Muscle layer of colon (tissue), 2 donors: ENCODE data around the gene CCDC40.
"Not testable (repeated sequence)": the region's sequence is repeated elsewhere in the genome, so short reads cannot be mapped to it uniquely, and the experiment has no call there.

Experiments
- H3K27ac ChIP-seq: one replicate; pipeline ENCODE4 v1.7.0; 2013; ENCODE audit warnings: low read depth, mild to moderate bottlenecking, low read length, moderate library complexity
- H3K27me3 ChIP-seq, 2 donors: one replicate each; pipeline ENCODE4 v1.7.0; 2013; ENCODE audit warnings: low read length in 2 of 2, mild to moderate bottlenecking in 2 of 2; ENCODE audit not compliant: insufficient read depth in 2 of 2, control insufficient read depth in 1 of 2
- H3K36me3 ChIP-seq: one replicate; pipeline ENCODE4 v1.7.0; 2013; ENCODE audit warnings: mild to moderate bottlenecking, low read length; ENCODE audit not compliant: insufficient read depth
- H3K4me1 ChIP-seq: one replicate; pipeline ENCODE4 v1.7.0; 2013; ENCODE audit warnings: mild to moderate bottlenecking, low read length; ENCODE audit not compliant: insufficient read depth
- H3K4me3 ChIP-seq, 2 donors: one replicate each; pipeline ENCODE4 v1.7.0; 2013; ENCODE audit warnings: low read length in 2 of 2, low read depth in 1 of 2, mild to moderate bottlenecking in 1 of 2, moderate library complexity in 1 of 2
- H3K9ac ChIP-seq: one replicate; pipeline ENCODE4 v1.7.0; 2013; ENCODE audit warnings: low read length
- H3K9me3 ChIP-seq: one replicate; pipeline ENCODE4 v1.7.0; 2013; ENCODE audit warnings: mild to moderate bottlenecking, low read length
- donor health status: abdominal sarcoma.
- donor health status: Adenocarcinoma of cecum.

The CCDC40 gene

GRCh38 chr17:80043963-80044362 lies 7.5 kb downstream of the CCDC40 start:
- H3K9ac ChIP-seq = no peak overlapping the region
- no peaks in the 10 kb centered on the region for H3K27me3 ChIP-seq
- H3K4me1 ChIP-seq = no peaks in the 10 kb centered on the region
- peaks cover 4% of the 10 kb centered on the region for H3K36me3 ChIP-seq
- H3K27ac ChIP-seq = no peak overlapping the region
- H3K4me3 ChIP-seq = no peak overlapping the region
- no peaks in the 10 kb centered on the region for H3K9me3 ChIP-seq

- H3K4me3 ChIP-seq = no peak overlapping the region
- H3K9me3 ChIP-seq = no peaks in the 10 kb centered on the region
- H3K4me1 ChIP-seq = no peaks in the 10 kb centered on the region
- no peak overlapping the region for H3K27ac ChIP-seq
- no peak overlapping the region for H3K9ac ChIP-seq
- H3K27me3 ChIP-seq = no peaks in the 10 kb centered on the region
- H3K36me3 ChIP-seq = peaks cover 9% of the 10 kb centered on the region
These were observed 9.3 kb downstream of the CCDC40 start for GRCh38 chr17:80045703-80046102.

- H3K27ac ChIP-seq, H3K4me3 ChIP-seq, H3K9me3 ChIP-seq, H3K9ac ChIP-seq, H3K4me1 ChIP-seq, H3K36me3 ChIP-seq, H3K27me3 ChIP-seq: not testable (repeated sequence)
These were observed 10.3 kb downstream of the CCDC40 start for GRCh38 chr17:80046709-80047108.

- Histone ChIP-seq H3K4me3 (no peak overlapping the region), H3K4me1 (no peaks in the 10 kb centered on the region), H3K9me3 (no peaks in the 10 kb centered on the region), H3K27ac (no peak overlapping the region), H3K27me3 (no peaks in the 10 kb centered on the region), H3K36me3 (peaks cover 5% of the 10 kb centered on the region), H3K9ac (no peak overlapping the region)
These were observed 10.7 kb downstream of the CCDC40 start for GRCh38 chr17:80047176-80047575.

- peaks cover 5% of the 10 kb centered on the region for H3K36me3 ChIP-seq
- H3K4me1 ChIP-seq = no peaks in the 10 kb centered on the region
- no peak overlapping the region for H3K4me3 ChIP-seq
- no peaks in the 10 kb centered on the region for H3K27me3 ChIP-seq
- no peaks in the 10 kb centered on the region for H3K9me3 ChIP-seq
- no peak overlapping the region for H3K27ac ChIP-seq
- H3K9ac ChIP-seq = no peak overlapping the region
These were observed 13.5 kb downstream of the CCDC40 start for GRCh38 chr17:80049986-80050385.

GRCh38 chr17:80050706-80051105 lies 14.3 kb downstream of the CCDC40 start:
- H3K4me1 ChIP-seq = no peaks in the 10 kb centered on the region

GRCh38 chr17:80051681-80052080 lies 15.2 kb downstream of the CCDC40 start:
- H3K27me3 ChIP-seq = no peaks in the 10 kb centered on the region
- peaks cover 5% of the 10 kb centered on the region for H3K36me3 ChIP-seq
- no peaks in the 10 kb centered on the region for H3K9me3 ChIP-seq
- no peak overlapping the region for H3K4me3 ChIP-seq
- no peak overlapping the region for H3K27ac ChIP-seq
- no peaks in the 10 kb centered on the region for H3K4me1 ChIP-seq
- no peak overlapping the region for H3K9ac ChIP-seq

More at GRCh38 chr17:80050706-80051105, 14.3 kb downstream of the CCDC40 start:
- peaks cover 5% of the 10 kb centered on the region for H3K36me3 ChIP-seq
- no peaks in the 10 kb centered on the region for H3K9me3 ChIP-seq
- H3K4me3 ChIP-seq = no peak overlapping the region
- no peak overlapping the region for H3K9ac ChIP-seq
- H3K27me3 ChIP-seq = no peaks in the 10 kb centered on the region
- no peak overlapping the region for H3K27ac ChIP-seq

GRCh38 chr17:80053102-80053501 lies 16.7 kb downstream of the CCDC40 start:
- peaks cover 5% of the 10 kb centered on the region for H3K36me3 ChIP-seq

GRCh38 chr17:80055597-80055996 lies 19.2 kb downstream of the CCDC40 start:
- Histone ChIP-seq H3K4me1 (no peaks in the 10 kb centered on the region), H3K27ac (no peak overlapping the region), H3K9me3 (no peaks in the 10 kb centered on the region), H3K36me3 (no peaks in the 10 kb centered on the region), H3K27me3 (no peaks in the 10 kb centered on the region), H3K4me3 (no peak overlapping the region), H3K9ac (no peak overlapping the region)

More at GRCh38 chr17:80053102-80053501, 16.7 kb downstream of the CCDC40 start:
- H3K27me3 ChIP-seq = no peaks in the 10 kb centered on the region
- no peak overlapping the region for H3K27ac ChIP-seq
- no peaks in the 10 kb centered on the region for H3K4me1 ChIP-seq
- H3K9ac ChIP-seq = no peak overlapping the region
- no peaks in the 10 kb centered on the region for H3K9me3 ChIP-seq
- H3K4me3 ChIP-seq = no peak overlapping the region

GRCh38 chr17:80058311-80058955 lies 22.0 kb downstream of the CCDC40 start:
- Histone ChIP-seq H3K36me3 (no peaks in the 10 kb centered on the region), H3K4me3 (no peak overlapping the region), H3K9me3 (no peaks in the 10 kb centered on the region), H3K27ac (no peak overlapping the region), H3K27me3 (no peaks in the 10 kb centered on the region), H3K4me1 (no peaks in the 10 kb centered on the region), H3K9ac (no peak overlapping the region)

GRCh38 chr17:80060644-80061043 lies 24.2 kb downstream of the CCDC40 start:
- Histone ChIP-seq H3K27ac (no peak overlapping the region), H3K4me1 (no peaks in the 10 kb centered on the region), H3K9ac (no peak overlapping the region), H3K36me3 (no peaks in the 10 kb centered on the region), H3K27me3 (no peaks in the 10 kb centered on the region), H3K9me3 (no peaks in the 10 kb centered on the region), H3K4me3 (no peak overlapping the region)

GRCh38 chr17:80061421-80061820 lies 25.0 kb downstream of the CCDC40 start:
- no peaks in the 10 kb centered on the region for H3K36me3 ChIP-seq
- H3K9me3 ChIP-seq = no peaks in the 10 kb centered on the region
- no peak overlapping the region for H3K27ac ChIP-seq
- no peaks in the 10 kb centered on the region for H3K4me1 ChIP-seq
- H3K9ac ChIP-seq = no peak overlapping the region
- H3K4me3 ChIP-seq = no peak overlapping the region
- no peaks in the 10 kb centered on the region for H3K27me3 ChIP-seq
